ENCODE data around the gene PRKN.

GRCh38 chr6:161377116-161377515 lies 1350.5 kb downstream of the PRKN start:
- TF ChIP-seq ZC3H10 (CRISPR knock-in tag; IDR thresholded peaks at IDR 0.05) (no peak), RARB (CRISPR knock-in tag; IDR thresholded peaks at IDR 0.05) (no peak), CREB5 (CRISPR knock-in tag; IDR thresholded peaks at IDR 0.05; ENCODE audit: low read depth) (no peak), ZFP3 (CRISPR knock-in tag; IDR thresholded peaks at IDR 0.05) (no peak), PATZ1 (CRISPR knock-in tag; IDR thresholded peaks at IDR 0.05; ENCODE audit: borderline replicate concordance) (no peak), BACH2 (CRISPR knock-in tag; IDR thresholded peaks at IDR 0.05; ENCODE audit: borderline replicate concordance) (no peak), ZNF8 (CRISPR knock-in tag; IDR thresholded peaks at IDR 0.05) (no peak), SNAI2 (CRISPR knock-in tag; IDR thresholded peaks at IDR 0.05) (no peak), TOX (CRISPR knock-in tag; IDR thresholded peaks at IDR 0.05; ENCODE audit: borderline replicate concordance) (no peak)

All from SK-N-SH treated with all-trans-retinoic acid at 6 μM for 48 hours (cell line).